Caco-2 (cell line): ENCODE data around the gene CRISPLD2. TPM values are rescaled to one million over a fixed set of nuclear protein-coding genes. Genes with fewer than 3 reads are reported as not detected.

Experiments used
- BruUV-seq: library from RNA; stranded (reverse); fragments of 400-500 nt; replicated peaks from 2 replicates; lab custom pipeline; 2021; lab: Mats Ljungman, UMichigan
- CTCF ChIA-PET: fragments of 300-600 bp; sonication (Branson Sonifier 250); formaldehyde crosslinking; loops from one replicate; lab custom pipeline; 2022; ENCODE audit warnings: antibody characterized with exemption; lab: Charles Lee
- POLR2A ChIA-PET: fragments of 300-600 bp; sonication (Branson Sonifier 250); formaldehyde crosslinking; loops from one replicate; lab custom pipeline; 2022; ENCODE audit warnings: antibody characterized with exemption; lab: Charles Lee
- DNase-seq, 2 experiments: peaks; one replicate each; pipeline versions ENCODE4 v3.0.0 to v3.0.0-alpha.2; 2020 to 2022
- H3K27me3 ChIP-seq: replicated peaks from 2 replicates; pipeline ENCODE4 v1.6.0; 2011; ENCODE audit warnings: low read length; ENCODE audit not compliant: control insufficient read depth, insufficient read depth
- H3K36me3 ChIP-seq: 2 replicates; pipeline ENCODE4 v1.5.1; 2011; ENCODE audit warnings: low read length; ENCODE audit not compliant: control insufficient read depth, insufficient read depth
- H3K4me1 ChIP-seq: fragments of 250-450 bp; sonication (Bioruptor Pico); 2 replicates; pipeline ENCODE4 v1.5.1; 2020; ENCODE audit warnings: mild to moderate bottlenecking
- H3K4me3 ChIP-seq: 2 replicates; pipeline ENCODE4 v1.5.1; 2011; ENCODE audit warnings: low read depth, mild to moderate bottlenecking, control low read depth, low read length
- H3K9me3 ChIP-seq: fragments of 250-450 bp; sonication (Bioruptor Pico); 2 replicates; pipeline ENCODE4 v1.5.1; 2020; ENCODE audit warnings: mild to moderate bottlenecking, moderate library complexity
- H3K27ac Mint-ChIP-seq: one replicate; pipeline ENCODE4 v1.8.0; 2022; ENCODE audit warnings: mixed read lengths; ENCODE audit not compliant: unreplicated experiment
- H3K27me3 Mint-ChIP-seq: one replicate; pipeline ENCODE4 v1.8.0; 2022; ENCODE audit warnings: mixed read lengths; ENCODE audit not compliant: insufficient read depth, unreplicated experiment
- H3K36me3 Mint-ChIP-seq: one replicate; pipeline ENCODE4 v1.8.0; 2022; ENCODE audit warnings: mild to moderate bottlenecking, mixed read lengths; ENCODE audit not compliant: insufficient read depth, unreplicated experiment
- H3K4me1 Mint-ChIP-seq: one replicate; pipeline ENCODE4 v1.8.0; 2022; ENCODE audit warnings: low read depth, mixed read lengths; ENCODE audit not compliant: unreplicated experiment
- H3K4me3 Mint-ChIP-seq: one replicate; pipeline ENCODE4 v1.8.0; 2022; ENCODE audit warnings: mild to moderate bottlenecking, moderate library complexity, mixed read lengths; ENCODE audit not compliant: unreplicated experiment
- H3K9me3 Mint-ChIP-seq: one replicate; pipeline ENCODE4 v1.8.0; 2022; ENCODE audit warnings: mixed read lengths; ENCODE audit not compliant: unreplicated experiment
- CTCF ChIP-seq, 2 experiments: fragments of 200-600 bp in 1 of 2; IDR thresholded peaks; 1 replicate in 1 of 2; 2 replicates in 1 of 2; pipeline versions ENCODE4 v1.5.1 to v1.8.0; 2011 to 2022; ENCODE audit warnings: antibody characterized with exemption in 1 of 2, control low read depth in 1 of 2, inconsistent platforms in 1 of 2, low read depth in 1 of 2, low read length in 1 of 2, mild to moderate bottlenecking in 1 of 2, moderate library complexity in 1 of 2; ENCODE audit not compliant: insufficient read depth in 1 of 2, severe bottlenecking in 1 of 2, unreplicated experiment in 1 of 2
- intact Hi-C: fragments of 100-400 bp; cut with micrococcal nuclease; formaldehyde crosslinking; loops from one replicate; pipeline ENCODE4 v1.10.0; 2022; ENCODE audit not compliant: unreplicated experiment
- total RNA-seq: library from RNA; stranded (reverse); gene quantifications from 2 replicates; pipeline ENCODE4 v1.2.3, GENCODE V29; 2022

CRISPLD2 gene
- total RNA-seq, 1 experiment from 2014 or later, result 4.0 TPM

- Histone ChIP-seq H3K4me1 (0 out of 2 replicates have a peak, but pooled peaks cover 6% of the 10 kb centered on the region), H3K36me3 (no peaks in the 10 kb centered on the region), H3K4me3 (no peak overlapping the region), H3K27me3 (no peaks in the 10 kb centered on the region), H3K9me3 (peaks cover 6% of the 10 kb centered on the region; the same call in 1 of the 2 replicates)
- no peaks in the 10 kb centered on the region for H3K36me3 Mint-ChIP-seq
- DNase-seq, result no peak
- no peaks in the 10 kb centered on the region for H3K4me1 Mint-ChIP-seq
- no peaks in the 10 kb centered on the region for H3K27me3 Mint-ChIP-seq
- no peak for TF ChIP-seq CTCF (IDR thresholded peaks at IDR 0.05; ENCODE audit: insufficient read depth in 1 of 2, low read depth in 1 of 2, low read length in 1 of 2, severe bottlenecking in 1 of 2, unreplicated experiment in 1 of 2)
- intact Hi-C loops, result no loop called here
- no peak overlapping the region for H3K4me3 Mint-ChIP-seq
- POLR2A ChIA-PET, result no interaction called here
- BruUV-seq, result no TSS peak
- peaks cover 12% of the 10 kb centered on the region for H3K9me3 Mint-ChIP-seq
- CTCF ChIA-PET, result no interaction called here
- no peak overlapping the region for H3K27ac Mint-ChIP-seq
These were observed 43.2 kb downstream of the CRISPLD2 start for GRCh38 chr16:84862804-84863480.

GRCh38 chr16:84863481-84863814 lies 43.7 kb downstream of the CRISPLD2 start:
- no peak for TF ChIP-seq CTCF (IDR thresholded peaks at IDR 0.05; ENCODE audit: insufficient read depth in 1 of 2, low read depth in 1 of 2, low read length in 1 of 2, severe bottlenecking in 1 of 2, unreplicated experiment in 1 of 2)
- H3K4me3 ChIP-seq, result no peak overlapping the region
- peaks cover 6% of the 10 kb centered on the region; the same call in 1 of the 2 replicates for H3K9me3 ChIP-seq
- H3K27me3 Mint-ChIP-seq, result no peaks in the 10 kb centered on the region
- H3K27me3 ChIP-seq, result no peaks in the 10 kb centered on the region
- no peak for DNase-seq
- intact Hi-C loops, result no loop called here
- CTCF ChIA-PET, result no interaction called here
- no peaks in the 10 kb centered on the region for H3K4me1 Mint-ChIP-seq
- POLR2A ChIA-PET, result no interaction called here
- no peak overlapping the region for H3K4me3 Mint-ChIP-seq
- H3K36me3 Mint-ChIP-seq, result no peaks in the 10 kb centered on the region
- H3K27ac Mint-ChIP-seq, result no peak overlapping the region
- no TSS peak for BruUV-seq
- H3K4me1 ChIP-seq, result 0 out of 2 replicates have a peak, but pooled peaks cover 6% of the 10 kb centered on the region
- H3K36me3 ChIP-seq, result no peaks in the 10 kb centered on the region
- H3K9me3 Mint-ChIP-seq, result peaks cover 12% of the 10 kb centered on the region

- Histone ChIP-seq H3K27me3 (no peaks in the 10 kb centered on the region), H3K4me1 (0 out of 2 replicates have a peak, but pooled peaks cover 6% of the 10 kb centered on the region), H3K36me3 (no peaks in the 10 kb centered on the region), H3K9me3 (peaks cover 6% of the 10 kb centered on the region; the same call in 1 of the 2 replicates), H3K4me3 (no peak overlapping the region)
- Mint-ChIP-seq H3K27me3 (no peaks in the 10 kb centered on the region), H3K36me3 (no peaks in the 10 kb centered on the region), H3K4me1 (no peaks in the 10 kb centered on the region), H3K27ac (no peak overlapping the region), H3K9me3 (peaks cover 12% of the 10 kb centered on the region), H3K4me3 (no peak overlapping the region)
- intact Hi-C loops, result no loop called here
- CTCF ChIA-PET, result interaction anchor here (0.5 to 0.7 kb wide), 3 partner anchors 184 to 226 kb away, joined by 3 to 4 read pairs (median 3); no protein-coding TSS in a partner anchor
- no peak for DNase-seq
- POLR2A ChIA-PET, result no interaction called here
- BruUV-seq, result no TSS peak
- TF ChIP-seq CTCF (IDR thresholded peaks at IDR 0.05; ENCODE audit: insufficient read depth in 1 of 2, low read depth in 1 of 2, low read length in 1 of 2, severe bottlenecking in 1 of 2, unreplicated experiment in 1 of 2), result no peak
These were observed 44.7 kb downstream of the CRISPLD2 start for GRCh38 chr16:84864326-84864955.
